ENCODE data around the gene LAMTOR3.
A peak's percentile ranks its signal among the peaks of the same experiment; 100 is the strongest.

The LAMTOR3 gene

GRCh38 chr4:99917575-99917974 is 23.3 kb upstream of the LAMTOR3 start:
- no peaks in the 10 kb centered on the region for H3F3A ChIP-seq (ENCODE audit: low read depth)
- H3K36me3 ChIP-seq (ENCODE audit: insufficient read depth, low read length), result peaks cover 31% of the 10 kb centered on the region

GRCh38 chr4:99915449-99915848 is 21.2 kb upstream of the LAMTOR3 start:
- peaks cover 15% of the 10 kb centered on the region for H3K36me3 ChIP-seq (ENCODE audit: insufficient read depth, low read length)
- H3K4me3 ChIP-seq (ENCODE audit: low read length, poor library complexity, severe bottlenecking), result no peak overlapping the region
- H3K9me2 ChIP-seq (replicated peaks; ENCODE audit: low read depth, low read length), result no peaks in the 10 kb centered on the region
- peaks cover 7% of the 10 kb centered on the region for H3K4me1 ChIP-seq (ENCODE audit: insufficient read depth, low read length, poor library complexity, severe bottlenecking)
- H3K9ac ChIP-seq (ENCODE audit: low read depth, low read length, poor library complexity, severe bottlenecking), result no peak overlapping the region
- H3K79me2 ChIP-seq (ENCODE audit: insufficient read depth, low read length), result no peaks in the 10 kb centered on the region
- H3K9me3 ChIP-seq (ENCODE audit: insufficient read depth, low read depth, low read length), result 0 out of 2 replicates have a peak, but pooled peaks cover 5% of the 10 kb centered on the region
- no peak overlapping the region for H2AFZ ChIP-seq (ENCODE audit: low read length)
- H3K27me3 ChIP-seq (ENCODE audit: insufficient read depth, low read length, poor library complexity, severe bottlenecking), result no peaks in the 10 kb centered on the region
- H4K20me1 ChIP-seq (ENCODE audit: insufficient read depth, low read length, poor library complexity, severe bottlenecking), result peaks cover 11% of the 10 kb centered on the region
- no peaks in the 10 kb centered on the region for H3F3A ChIP-seq (ENCODE audit: low read depth)
- TF ChIP-seq CTCF (conservative IDR thresholded peaks at IDR 0.05; ENCODE audit: low read length), result no peak
- TF ChIP-seq EZH2phosphoT487 (IDR thresholded peaks at IDR 0.05; ENCODE audit: borderline replicate concordance), result peak; percentile 57; the same call in 1 of the 2 replicates
- H3K4me2 ChIP-seq (ENCODE audit: low read depth, low read length, poor library complexity, severe bottlenecking), result no peak overlapping the region

More at GRCh38 chr4:99917575-99917974, 23.3 kb upstream of the LAMTOR3 start:
- H3K4me2 ChIP-seq (ENCODE audit: low read depth, low read length, poor library complexity, severe bottlenecking), result no peak overlapping the region
- H3K4me3 ChIP-seq (ENCODE audit: low read length, poor library complexity, severe bottlenecking), result no peak overlapping the region
- peaks cover 7% of the 10 kb centered on the region for H3K4me1 ChIP-seq (ENCODE audit: insufficient read depth, low read length, poor library complexity, severe bottlenecking)
- H3K9me3 ChIP-seq (ENCODE audit: insufficient read depth, low read depth, low read length), result 0 out of 2 replicates have a peak, but pooled peaks cover 5% of the 10 kb centered on the region
- no peak for TF ChIP-seq EZH2phosphoT487 (IDR thresholded peaks at IDR 0.05; ENCODE audit: borderline replicate concordance)
- no peak for TF ChIP-seq CTCF (conservative IDR thresholded peaks at IDR 0.05; ENCODE audit: low read length)
- H3K27me3 ChIP-seq (ENCODE audit: insufficient read depth, low read length, poor library complexity, severe bottlenecking), result no peaks in the 10 kb centered on the region
- no peak overlapping the region for H3K9ac ChIP-seq (ENCODE audit: low read depth, low read length, poor library complexity, severe bottlenecking)
- no peaks in the 10 kb centered on the region for H3K9me2 ChIP-seq (replicated peaks; ENCODE audit: low read depth, low read length)
- no peaks in the 10 kb centered on the region for H3K79me2 ChIP-seq (ENCODE audit: insufficient read depth, low read length)
- H2AFZ ChIP-seq (ENCODE audit: low read length), result no peak overlapping the region
- H4K20me1 ChIP-seq (ENCODE audit: insufficient read depth, low read length, poor library complexity, severe bottlenecking), result peaks cover 11% of the 10 kb centered on the region

GRCh38 chr4:99894998-99895397 is 771 bp upstream of the LAMTOR3 start:
- Histone ChIP-seq H3K79me2 (ENCODE audit: insufficient read depth, low read length) (peaks cover 32% of the 10 kb centered on the region), H3K9ac (ENCODE audit: low read depth, low read length, poor library complexity, severe bottlenecking) (peak overlapping the region; percentile 90), H2AFZ (ENCODE audit: low read length) (no peak overlapping the region)

More at GRCh38 chr4:99894998-99895397, 771 bp upstream of the LAMTOR3 start:
- Histone ChIP-seq H3F3A (ENCODE audit: low read depth) (0 out of 2 replicates have a peak, but pooled peaks cover 2% of the 10 kb centered on the region), H4K20me1 (ENCODE audit: insufficient read depth, low read length, poor library complexity, severe bottlenecking) (peaks cover 9% of the 10 kb centered on the region), H3K27me3 (ENCODE audit: insufficient read depth, low read length, poor library complexity, severe bottlenecking) (peaks cover 4% of the 10 kb centered on the region), H3K36me3 (ENCODE audit: insufficient read depth, low read length) (0 out of 2 replicates have a peak, but pooled peaks cover 4% of the 10 kb centered on the region), H3K9me3 (ENCODE audit: insufficient read depth, low read depth, low read length) (no peaks in the 10 kb centered on the region), H3K4me1 (ENCODE audit: insufficient read depth, low read length, poor library complexity, severe bottlenecking) (peaks cover 31% of the 10 kb centered on the region), H3K9me2 (replicated peaks; ENCODE audit: low read depth, low read length) (no peaks in the 10 kb centered on the region), H3K4me3 (ENCODE audit: low read length, poor library complexity, severe bottlenecking) (peak overlapping the region; percentile 95), H3K4me2 (ENCODE audit: low read depth, low read length, poor library complexity, severe bottlenecking) (peak overlapping the region; percentile 92)
- no peak for TF ChIP-seq CTCF (conservative IDR thresholded peaks at IDR 0.05; ENCODE audit: low read length)
- no peak for TF ChIP-seq EZH2phosphoT487 (IDR thresholded peaks at IDR 0.05; ENCODE audit: borderline replicate concordance)
